ENCODE measurements around the gene PSKH1.

The PSKH1 gene

GRCh38 chr16:67892375-67892774, 679 bp upstream of the PSKH1 start:
- Histone ChIP-seq H3K9ac (no peak overlapping the region), H3K27ac (peak overlapping the region; percentile 46), H3K4me1 (peaks cover 9% of the 10 kb centered on the region), H3K36me3 (ENCODE audit: control insufficient read depth, insufficient read depth, low read length) (no peaks in the 10 kb centered on the region), H2AFZ (peak overlapping the region; percentile 84), H3K27me3 (ENCODE audit: control insufficient read depth, insufficient read depth, low read length) (no peaks in the 10 kb centered on the region), H3K4me2 (ENCODE audit: low read length) (peak overlapping the region; percentile 91), H3K9me3 (ENCODE audit: control insufficient read depth, low read length) (no peaks in the 10 kb centered on the region), H3K4me3 (ENCODE audit: low read depth, low read length) (peak overlapping the region; percentile 80), H3K79me2 (peaks cover 31% of the 10 kb centered on the region)
- TF ChIP-seq CTCF (IDR thresholded peaks at IDR 0.05) = no peak

- H3K27ac ChIP-seq = peak overlapping the region; percentile 82
- H3K9me3 ChIP-seq (ENCODE audit: control insufficient read depth, low read length) = no peaks in the 10 kb centered on the region
- H2AFZ ChIP-seq = peak overlapping the region; percentile 88
- H3K4me3 ChIP-seq (ENCODE audit: low read depth, low read length) = peak overlapping the region; percentile 80
- H3K27me3 ChIP-seq (ENCODE audit: control insufficient read depth, insufficient read depth, low read length) = no peaks in the 10 kb centered on the region
- peaks cover 44% of the 10 kb centered on the region for H3K79me2 ChIP-seq
- no peaks in the 10 kb centered on the region for H3K36me3 ChIP-seq (ENCODE audit: control insufficient read depth, insufficient read depth, low read length)
- H3K4me2 ChIP-seq (ENCODE audit: low read length) = peak overlapping the region; percentile 77
- peak overlapping the region; percentile 56 for H3K9ac ChIP-seq
- no peak for TF ChIP-seq CTCF (IDR thresholded peaks at IDR 0.05)
- peaks cover 9% of the 10 kb centered on the region for H3K4me1 ChIP-seq
Measured at GRCh38 chr16:67893743-67894399, 817 bp downstream of the PSKH1 start.

- Histone ChIP-seq H3K4me2 (ENCODE audit: low read length) (peak overlapping the region; percentile 21), H3K9ac (no peak overlapping the region), H3K4me1 (peaks cover 12% of the 10 kb centered on the region), H3K4me3 (ENCODE audit: low read depth, low read length) (no peak overlapping the region), H3K79me2 (peaks cover 71% of the 10 kb centered on the region), H2AFZ (no peak overlapping the region), H3K36me3 (ENCODE audit: control insufficient read depth, insufficient read depth, low read length) (no peaks in the 10 kb centered on the region), H3K9me3 (ENCODE audit: control insufficient read depth, low read length) (no peaks in the 10 kb centered on the region), H3K27me3 (ENCODE audit: control insufficient read depth, insufficient read depth, low read length) (no peaks in the 10 kb centered on the region), H3K27ac (no peak overlapping the region)
- no peak for TF ChIP-seq CTCF (IDR thresholded peaks at IDR 0.05)
Measured at GRCh38 chr16:67897231-67897630, 4.2 kb downstream of the PSKH1 start.

GRCh38 chr16:67901734-67902133, 8.7 kb downstream of the PSKH1 start:
- Histone ChIP-seq H3K36me3 (ENCODE audit: control insufficient read depth, insufficient read depth, low read length) (no peaks in the 10 kb centered on the region), H3K27ac (no peak overlapping the region), H3K4me1 (peaks cover 5% of the 10 kb centered on the region), H3K4me2 (ENCODE audit: low read length) (no peak overlapping the region), H3K79me2 (peaks cover 56% of the 10 kb centered on the region), H3K9me3 (ENCODE audit: control insufficient read depth, low read length) (no peaks in the 10 kb centered on the region), H3K9ac (no peak overlapping the region), H3K4me3 (ENCODE audit: low read depth, low read length) (no peak overlapping the region), H3K27me3 (ENCODE audit: control insufficient read depth, insufficient read depth, low read length) (no peaks in the 10 kb centered on the region), H2AFZ (no peak overlapping the region)
- TF ChIP-seq CTCF (IDR thresholded peaks at IDR 0.05) = no peak

DNA sequence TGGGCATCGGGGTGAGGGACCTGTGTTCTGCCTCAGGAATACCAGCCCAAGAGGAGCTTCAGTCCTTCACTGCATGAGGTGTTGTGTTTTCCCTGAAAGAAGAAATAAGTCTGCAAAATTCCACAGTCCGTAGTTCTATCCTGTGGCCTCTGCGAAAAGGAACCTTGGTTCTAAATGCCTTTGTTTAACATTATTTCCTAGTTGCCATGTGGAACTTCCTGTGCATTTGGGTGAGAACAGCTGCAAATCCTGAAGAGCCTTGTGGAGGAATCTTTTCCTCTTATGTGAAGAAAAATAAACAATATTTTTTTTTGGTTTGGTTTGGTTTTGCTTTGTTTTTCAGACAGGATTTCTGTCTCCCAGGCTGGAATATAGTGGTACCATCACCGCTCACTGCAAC, 9.8 kb downstream of the PSKH1 start:
- Histone ChIP-seq H3K4me2 (ENCODE audit: low read length) (no peak overlapping the region), H3K79me2 (peaks cover 55% of the 10 kb centered on the region), H3K9ac (no peak overlapping the region), H2AFZ (no peak overlapping the region), H3K4me1 (peaks cover 4% of the 10 kb centered on the region), H3K36me3 (ENCODE audit: control insufficient read depth, insufficient read depth, low read length) (no peaks in the 10 kb centered on the region), H3K27ac (no peak overlapping the region), H3K4me3 (ENCODE audit: low read depth, low read length) (no peak overlapping the region), H3K9me3 (ENCODE audit: control insufficient read depth, low read length) (no peaks in the 10 kb centered on the region), H3K27me3 (ENCODE audit: control insufficient read depth, insufficient read depth, low read length) (no peaks in the 10 kb centered on the region)
- no peak for TF ChIP-seq CTCF (IDR thresholded peaks at IDR 0.05)
